ENCODE results near the gene TRDMT1.
"Not testable (repeated sequence)": the region's sequence is repeated elsewhere in the genome, so short reads cannot be mapped to it uniquely, and the experiment has no call there.

The TRDMT1 gene

DNA sequence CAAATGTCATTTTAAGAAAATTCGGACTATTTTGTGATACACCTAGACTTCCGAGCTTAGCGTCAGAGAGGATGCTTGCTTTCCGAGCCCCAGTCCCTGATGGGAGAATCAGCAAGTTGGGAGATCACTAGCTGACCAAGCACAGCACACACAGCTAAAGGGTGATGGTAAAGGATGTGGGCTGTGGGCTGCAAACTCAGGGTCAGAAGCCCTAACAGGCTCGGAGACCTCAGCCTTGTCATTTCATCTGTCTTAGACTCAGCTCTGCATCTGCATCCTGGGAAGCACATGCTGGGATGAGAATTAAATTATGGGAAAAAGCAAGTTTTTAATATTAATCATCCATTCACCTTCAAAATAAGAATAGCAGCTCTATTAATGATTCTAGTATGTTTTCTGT is 75.1 kb downstream of the TRDMT1 start:
- DNase-seq = no peak

DNA sequence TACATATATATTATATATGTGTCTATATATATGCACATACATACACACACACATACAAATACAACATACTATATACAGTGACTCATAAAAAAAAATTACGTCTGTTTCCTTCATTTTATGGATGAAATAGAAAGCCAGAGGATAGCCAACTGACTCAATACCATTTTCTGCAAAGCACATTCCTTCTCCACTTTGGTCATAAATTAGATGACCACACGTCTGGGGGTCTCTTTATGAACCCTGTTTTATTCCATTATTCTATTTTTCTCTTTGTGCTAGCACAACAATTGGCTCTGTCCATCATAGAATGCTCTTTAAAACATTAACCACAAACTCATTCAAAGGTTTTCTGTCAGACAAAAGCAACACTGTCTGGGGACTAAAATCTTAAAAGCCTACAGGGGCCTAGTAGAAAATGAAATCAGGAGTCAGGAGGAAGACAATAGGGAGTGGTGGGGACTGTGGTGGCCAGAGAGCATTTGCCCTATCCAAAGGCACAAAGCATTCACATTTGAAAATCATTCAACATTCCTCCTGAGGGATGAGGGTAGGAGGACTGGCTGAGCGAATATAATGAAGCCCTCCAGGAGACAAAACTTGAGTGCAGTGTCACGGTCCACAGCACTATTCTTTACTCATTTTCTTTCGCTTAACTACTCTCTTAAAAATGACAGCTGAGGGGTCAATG is 76.1 kb downstream of the TRDMT1 start:
- no peak for DNase-seq

DNA sequence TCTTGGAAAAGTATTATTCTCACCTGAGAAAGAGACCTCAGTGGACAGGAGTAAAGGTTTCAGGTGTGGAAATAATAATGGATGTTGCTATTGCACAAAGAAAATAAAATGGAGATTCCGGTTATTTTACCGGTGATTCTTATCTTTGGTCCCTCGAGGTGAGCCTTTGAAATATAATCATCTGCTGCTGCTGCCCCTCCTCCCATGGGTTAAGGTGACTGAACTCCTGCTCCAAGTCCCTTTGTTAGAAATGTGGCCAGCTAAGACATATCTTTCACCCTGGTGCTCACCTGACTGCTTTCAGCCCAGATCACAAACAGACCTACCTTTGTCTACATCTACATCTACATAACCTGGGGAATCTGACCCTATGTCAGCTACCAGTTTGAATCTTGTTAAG is 77.5 kb downstream of the TRDMT1 start:
- DNase-seq = no peak

DNA sequence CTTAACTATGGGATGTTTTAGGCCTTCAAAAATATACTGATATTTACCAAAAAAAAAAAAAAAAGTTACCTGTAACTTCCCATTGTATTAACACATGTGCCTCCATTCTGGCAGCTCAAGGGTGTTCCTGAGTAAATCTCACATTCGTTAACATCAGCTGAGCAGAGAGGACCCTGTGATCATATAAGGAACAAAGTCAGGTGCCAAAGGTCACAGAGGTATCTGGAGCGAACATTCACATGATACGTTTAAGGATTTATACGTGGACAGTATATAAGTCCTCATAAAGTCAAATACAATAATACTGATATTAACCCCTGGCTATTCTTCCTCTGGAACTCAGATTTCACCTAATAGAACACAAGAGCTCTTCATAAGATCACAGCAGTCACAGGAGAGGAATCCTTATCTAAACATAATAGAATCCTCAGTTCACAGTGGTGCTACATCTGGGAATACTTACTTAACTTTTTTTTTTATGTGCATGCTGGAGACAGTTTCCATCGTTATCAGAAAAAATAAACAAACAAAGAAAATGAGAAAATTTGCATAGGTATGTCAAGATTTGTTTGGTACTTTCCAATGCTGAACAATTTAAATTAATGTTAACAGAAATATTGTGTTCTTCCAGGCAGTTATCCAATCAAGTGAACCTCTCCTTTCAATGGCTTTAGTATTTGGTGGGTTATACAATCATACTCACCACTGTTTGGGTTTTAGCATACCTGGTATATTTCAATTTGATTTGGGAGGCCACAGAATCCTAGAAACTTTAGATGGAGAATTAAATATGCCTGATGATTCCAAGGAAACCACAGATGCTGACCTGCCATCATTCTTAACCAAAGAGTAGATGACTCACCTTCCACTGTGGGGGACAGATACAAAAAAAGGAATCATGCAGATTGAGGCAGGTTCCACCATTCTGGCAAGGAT is 78.5 kb downstream of the TRDMT1 start:
- no peak for DNase-seq

DNA sequence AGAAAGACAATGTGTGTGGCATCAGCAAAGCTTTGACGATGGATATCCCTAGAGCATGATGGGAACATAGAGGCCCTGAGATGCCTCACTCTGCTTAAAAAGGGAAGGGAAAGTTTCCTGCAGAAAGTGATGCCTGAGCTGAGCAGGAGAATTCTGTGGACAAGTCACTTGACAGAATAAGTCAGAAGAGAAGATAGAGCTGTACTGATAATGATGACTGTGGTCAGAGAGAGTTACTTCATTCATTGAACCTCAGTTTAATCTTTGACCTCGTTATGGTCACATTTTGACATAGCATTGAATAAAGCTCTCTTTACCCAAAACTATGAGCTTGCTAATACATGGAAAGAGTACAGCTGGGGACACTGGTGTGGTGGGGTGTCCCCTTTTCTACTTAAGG is 79.4 kb downstream of the TRDMT1 start:
- no peak for DNase-seq

DNA sequence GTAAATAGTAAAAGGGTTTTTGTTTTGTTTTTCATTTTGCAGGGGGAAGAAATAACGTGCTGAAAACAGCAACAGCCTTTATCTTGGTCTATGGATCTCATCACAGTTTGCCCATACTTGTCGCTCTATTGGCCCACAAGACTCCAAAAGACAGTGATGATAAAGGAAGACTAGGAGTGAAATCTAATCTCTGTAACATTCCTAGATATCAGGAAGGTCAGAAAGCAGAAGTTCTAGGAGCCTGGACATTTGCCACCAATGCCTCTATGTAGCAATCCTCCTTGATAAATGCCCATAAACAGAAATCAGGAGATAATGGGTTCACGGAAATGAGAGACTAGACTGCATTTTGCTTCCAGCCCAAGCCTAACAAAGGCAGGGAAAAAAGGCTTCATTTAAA is 80.8 kb downstream of the TRDMT1 start:
- no peak for DNase-seq

DNA sequence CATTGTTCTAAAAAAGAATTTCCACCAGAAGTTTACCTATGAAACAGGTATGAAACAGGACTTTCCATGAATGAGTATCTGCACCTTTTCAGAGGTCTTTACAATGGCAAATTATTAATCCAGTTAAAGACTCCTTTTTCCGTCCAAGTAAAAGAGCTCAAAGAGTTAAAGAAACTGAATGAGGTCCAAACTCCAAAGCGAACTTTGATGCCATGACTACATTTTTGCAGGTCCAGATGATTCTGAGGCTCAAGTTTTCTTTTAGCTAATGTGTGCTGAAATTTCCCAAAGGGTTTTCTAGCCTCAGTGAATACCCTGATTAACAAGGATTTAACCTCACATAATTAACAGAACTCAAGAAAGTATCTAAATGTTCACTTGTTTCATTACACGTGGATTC is 81.6 kb downstream of the TRDMT1 start:
- no peak for DNase-seq

DNA sequence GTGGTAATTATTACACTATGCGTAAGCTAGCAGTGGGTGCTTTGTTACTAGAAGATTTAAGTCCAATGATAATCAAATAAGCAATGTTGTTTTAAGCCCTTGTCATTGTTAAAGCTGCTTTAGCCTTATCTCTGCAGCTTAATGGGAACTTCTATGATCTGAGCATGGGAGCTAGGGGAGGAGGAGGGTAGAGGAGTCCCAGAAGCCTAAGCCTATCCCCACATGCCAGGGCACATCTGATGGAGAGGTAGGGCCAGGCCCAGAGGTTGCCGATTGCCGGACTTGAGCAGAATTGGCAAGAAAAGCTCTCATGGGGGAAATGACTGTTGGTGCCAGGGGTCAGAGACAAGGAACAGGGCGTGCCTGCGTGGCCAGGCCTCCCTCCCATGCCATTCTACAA is 85.3 kb downstream of the TRDMT1 start:
- no peak for DNase-seq

DNA sequence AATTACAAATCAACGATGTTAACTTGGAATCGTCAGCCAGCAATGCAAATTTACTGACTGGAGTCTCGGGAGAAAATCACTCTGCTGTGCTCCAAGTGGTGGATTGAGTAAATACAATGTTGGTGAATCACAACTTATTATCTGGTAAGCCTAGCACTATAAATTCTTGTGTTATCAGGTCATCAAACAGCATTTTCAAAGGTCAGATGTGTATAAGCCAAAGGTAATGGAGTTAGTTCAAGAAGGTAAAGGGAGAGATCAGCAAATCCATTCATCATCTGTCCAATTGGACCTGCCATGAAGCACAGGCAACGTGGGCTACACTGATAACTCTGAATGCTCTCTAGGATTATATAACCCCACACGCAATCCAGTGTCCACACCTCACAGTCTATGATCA is 85.8 kb downstream of the TRDMT1 start:
- DNase-seq = no peak

DNA sequence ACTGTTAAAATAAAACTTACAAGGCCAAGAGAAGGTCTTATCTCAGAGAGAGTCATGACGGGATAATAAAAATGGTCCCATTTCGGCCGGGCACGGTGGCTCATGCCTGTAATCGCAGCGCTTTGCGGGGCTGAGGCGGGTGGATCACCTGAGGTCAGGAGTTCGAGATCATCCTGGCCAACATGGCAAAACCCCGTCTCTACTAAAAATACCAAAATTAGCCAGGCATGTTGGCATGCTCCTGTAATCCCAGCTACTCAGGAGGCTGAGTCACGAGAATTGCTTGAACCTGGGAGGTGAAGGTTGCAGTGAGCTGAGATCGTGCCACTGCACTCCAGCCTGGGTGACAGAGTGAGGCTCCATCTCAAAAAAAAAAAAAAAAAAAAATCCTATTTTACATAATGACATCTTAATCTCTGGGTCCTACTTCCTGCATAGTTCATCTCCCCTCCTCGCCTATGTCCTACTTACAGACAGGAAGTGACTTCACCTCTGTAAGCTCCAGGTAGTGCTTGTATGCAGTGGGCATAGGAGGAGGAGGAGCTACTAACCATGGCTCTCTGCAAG is 86.5 kb downstream of the TRDMT1 start:
- DNase-seq = not testable (repeated sequence)

DNA sequence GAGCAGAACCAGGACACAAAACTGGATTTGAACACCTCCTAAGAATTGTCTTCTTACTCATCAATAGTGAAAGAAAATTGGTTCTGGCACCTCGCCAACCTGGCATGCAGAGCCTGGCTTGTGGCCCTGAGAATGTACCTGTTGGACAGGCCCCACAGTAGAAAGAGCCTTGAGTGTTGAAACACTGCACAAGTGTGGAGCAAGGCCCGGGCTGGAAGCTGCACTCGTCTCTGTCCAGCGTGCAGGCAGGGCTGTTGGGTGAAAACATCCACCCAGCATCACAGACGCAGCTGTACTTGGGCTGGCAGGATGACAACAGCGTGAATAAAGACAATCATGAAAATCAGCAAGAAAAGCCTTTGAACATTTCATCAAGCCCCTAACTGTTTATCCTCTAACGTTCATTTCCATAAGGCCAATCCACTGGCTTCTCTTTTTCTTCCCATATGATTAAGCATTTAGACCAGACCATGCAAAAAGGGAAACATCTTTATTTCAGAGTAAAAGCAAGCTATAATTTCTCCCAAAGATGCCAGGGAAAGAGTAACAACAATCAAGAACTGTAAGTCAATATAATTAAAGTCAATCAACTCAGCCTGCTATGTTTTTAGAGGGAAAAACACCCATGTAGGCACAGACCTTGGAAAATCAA is 87.5 kb downstream of the TRDMT1 start:
- DNase-seq = no peak

DNA sequence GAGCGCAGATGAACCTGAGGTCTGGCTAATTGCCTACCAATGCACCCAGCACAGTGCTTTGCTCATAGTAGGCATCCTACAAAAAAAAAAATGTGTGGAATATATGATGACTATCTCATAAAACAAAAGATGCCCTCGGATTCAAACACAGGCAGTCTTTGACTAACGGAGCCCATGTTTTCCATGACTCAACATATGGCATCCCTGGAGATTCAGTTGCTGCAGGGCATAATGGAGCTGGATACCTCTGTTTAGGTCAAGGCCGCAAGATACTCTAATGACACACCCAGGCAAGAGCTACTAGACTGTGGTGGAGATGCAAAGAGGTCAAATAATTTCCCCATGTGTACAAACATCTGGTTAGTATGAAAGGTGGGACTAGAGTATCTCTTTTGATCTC is 88.1 kb downstream of the TRDMT1 start:
- DNase-seq = no peak

DNA sequence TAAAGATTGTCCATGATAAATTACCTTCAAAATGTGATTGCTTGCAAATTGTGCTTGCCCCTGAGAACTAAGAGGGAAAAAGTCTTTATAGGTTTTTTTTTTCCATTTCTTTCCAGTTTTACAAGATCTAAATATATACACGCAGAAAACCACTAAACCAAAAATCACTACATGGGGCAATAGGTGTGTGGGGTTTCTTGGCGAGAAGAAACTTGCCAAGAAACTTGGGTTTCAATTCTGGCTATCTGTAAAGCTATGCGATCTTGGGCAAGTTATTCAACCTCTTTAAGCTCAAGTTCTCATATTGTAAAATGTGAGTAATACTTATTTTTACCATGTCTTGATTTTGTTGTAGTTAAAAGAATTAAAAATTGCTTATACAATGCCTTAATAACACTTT is 88.9 kb downstream of the TRDMT1 start:
- DNase-seq = no peak

DNA sequence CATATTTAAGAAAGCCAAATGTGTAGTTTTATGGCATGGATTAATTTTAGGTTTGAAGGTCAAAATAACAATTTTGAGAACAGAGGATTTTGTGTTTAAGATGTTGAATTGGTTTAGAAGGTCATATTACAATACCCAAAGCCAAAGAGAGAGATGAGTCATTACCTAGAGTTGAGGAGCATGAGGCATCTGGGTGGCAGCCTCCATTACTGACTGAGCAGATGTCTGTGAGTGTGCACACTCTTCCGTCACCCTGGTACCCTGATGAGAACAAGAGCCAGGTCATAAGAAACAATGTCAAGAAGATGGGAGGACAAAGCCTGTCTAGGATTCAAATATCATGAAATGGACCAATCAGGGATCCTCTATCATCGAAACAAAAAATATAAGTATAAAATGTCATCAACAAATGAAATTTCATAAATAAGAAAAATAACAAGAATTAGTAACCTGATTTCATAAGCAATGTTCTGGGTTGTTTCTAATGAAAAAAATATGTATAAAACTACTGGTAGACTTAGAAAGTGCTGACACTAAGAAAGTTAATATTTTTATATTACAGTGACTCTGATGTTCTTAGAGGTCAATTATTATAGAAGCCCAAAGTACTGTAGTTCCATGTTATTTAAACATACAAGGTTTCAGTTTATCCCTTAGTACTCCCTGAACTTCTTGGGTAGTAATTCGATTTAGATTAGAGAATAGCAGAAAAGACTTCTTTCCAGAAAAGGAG is 91.8 kb downstream of the TRDMT1 start:
- DNase-seq = no peak

DNA sequence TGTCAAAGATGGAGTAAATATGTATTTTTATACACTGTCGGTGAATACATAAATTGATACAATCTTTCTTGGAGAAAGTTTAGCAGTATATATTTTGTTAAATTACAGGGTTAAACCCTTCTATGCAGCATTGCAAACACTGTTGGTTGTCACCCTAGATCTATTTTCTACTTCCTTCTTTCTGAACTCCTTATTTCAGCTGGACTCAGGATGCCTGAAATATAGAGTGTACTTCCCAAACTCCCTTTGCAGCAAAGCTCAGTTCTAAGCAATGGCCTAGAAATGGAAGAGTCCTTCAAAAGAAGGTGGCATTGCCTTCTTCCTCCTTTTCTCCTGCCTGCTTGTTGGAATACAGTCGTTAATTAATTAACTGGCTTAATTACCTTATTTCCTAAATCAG is 92.4 kb downstream of the TRDMT1 start:
- no peak for DNase-seq

DNA sequence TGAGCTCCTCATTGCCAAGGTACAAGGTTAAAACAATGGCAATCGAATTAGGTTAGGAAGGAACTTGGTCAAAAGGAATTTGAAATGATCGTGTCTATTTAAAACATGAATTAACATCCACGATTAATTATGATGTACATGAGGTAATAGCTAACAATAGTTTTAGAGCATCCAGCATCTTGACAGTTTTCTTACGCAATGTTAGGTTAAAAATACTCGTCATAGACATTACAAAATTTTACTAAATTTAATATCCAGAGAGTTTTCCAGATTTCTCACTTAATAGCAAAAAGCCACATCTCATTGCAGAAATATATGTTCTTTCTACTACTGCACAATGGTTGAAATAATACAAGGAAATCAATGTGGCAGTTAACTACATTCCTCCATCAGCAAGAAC is 94.5 kb downstream of the TRDMT1 start:
- no peak for DNase-seq

DNA sequence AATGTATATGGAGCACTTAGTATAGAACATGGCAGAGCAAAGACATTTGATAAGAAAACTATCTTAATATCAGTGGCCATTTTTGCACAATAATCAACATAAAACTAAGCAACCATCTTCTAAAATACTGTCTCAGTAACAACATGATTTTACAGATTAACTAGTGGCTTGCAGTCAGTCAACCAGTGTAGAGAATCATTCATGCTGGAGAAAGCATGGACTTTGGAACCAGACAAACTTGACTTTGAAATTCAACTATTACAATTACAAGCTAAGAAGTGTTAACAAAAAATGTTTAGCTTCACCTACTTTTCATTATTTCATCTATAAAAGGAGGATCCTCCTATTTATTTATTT is 99.6 kb downstream of the TRDMT1 start:
- DNase-seq = no peak

DNA sequence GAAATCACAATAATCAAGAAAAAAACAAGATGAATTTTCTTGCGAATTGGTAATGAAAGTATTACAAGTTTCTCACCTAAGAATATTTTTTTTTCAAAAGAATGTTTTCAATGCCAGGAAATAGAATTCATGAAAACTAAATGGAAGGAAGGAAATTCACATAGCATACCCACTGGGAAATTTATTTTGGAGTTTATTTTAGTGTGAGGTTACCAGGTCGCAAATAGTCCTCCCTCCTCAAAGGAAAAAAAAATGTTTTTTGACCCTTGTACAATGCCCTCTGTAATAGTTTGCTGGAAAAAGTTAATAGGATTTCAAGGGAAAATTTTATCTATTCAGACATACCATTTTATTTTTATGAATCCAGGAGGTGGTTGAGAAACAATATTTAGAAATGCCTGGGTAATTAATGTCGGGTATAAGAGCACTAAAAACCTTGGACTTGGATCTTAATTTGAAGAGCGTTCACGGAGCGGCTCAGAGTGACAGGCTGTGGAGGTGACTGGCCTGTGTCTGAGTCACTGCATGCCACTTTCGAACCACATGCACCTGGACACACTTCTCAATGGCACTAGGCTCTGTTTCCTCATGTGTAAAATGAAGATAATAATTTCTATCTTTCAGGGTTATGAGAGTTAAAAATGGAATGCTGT is 100.1 kb downstream of the TRDMT1 start:
- DNase-seq = no peak

DNA sequence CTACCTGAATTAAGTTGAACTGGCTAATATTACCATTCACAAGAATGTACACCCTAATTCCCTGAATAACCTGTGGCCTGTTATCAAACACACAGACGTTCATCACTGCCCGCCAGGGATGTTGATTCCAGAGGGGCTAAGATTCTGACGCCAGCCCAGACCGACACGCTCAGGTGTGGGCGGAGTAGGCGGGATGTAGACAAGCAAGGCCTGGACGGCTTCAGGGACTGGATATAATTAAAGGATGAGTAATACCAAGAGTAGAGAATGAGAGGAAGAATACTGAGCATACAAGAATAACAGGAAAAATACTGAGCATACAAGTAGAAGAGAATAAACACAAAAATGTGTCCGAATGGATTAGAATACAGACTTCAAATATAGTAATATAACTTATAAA is 100.9 kb downstream of the TRDMT1 start:
- no peak for DNase-seq

DNA sequence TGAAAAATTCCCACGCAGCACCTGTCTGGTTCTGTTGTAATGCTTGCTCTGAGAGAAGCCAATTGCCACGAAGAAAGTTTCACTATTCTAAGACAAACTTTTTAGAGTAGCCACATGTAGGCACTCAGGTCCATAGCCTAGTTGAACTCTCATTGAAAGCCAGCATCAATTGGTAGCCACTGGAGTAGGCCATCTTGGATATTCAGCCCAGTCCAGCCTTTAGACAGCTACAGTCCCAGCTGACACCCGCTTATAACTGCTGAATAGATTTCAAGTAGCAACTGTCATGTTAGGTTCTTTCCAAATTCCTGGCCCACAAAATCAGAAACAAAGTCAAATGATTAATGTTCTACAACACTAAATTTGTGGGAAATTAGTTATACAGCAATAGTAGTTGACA is 103.5 kb downstream of the TRDMT1 start:
- DNase-seq = no peak
